Metanephros (tissue), 2 donors: Measurements from ENCODE around the gene MED12L. TPM values are rescaled to one million over a fixed set of nuclear protein-coding genes. Genes with fewer than 3 reads are reported as not detected.

Experiments used
- small RNA-seq: library from RNA; depleted of rRNA; stranded (forward); fragments of <200 nt; gene quantifications from one replicate; pipeline ENCODE3, GENCODE V24; 2014; ENCODE audit warnings: low replicate concordance
- total RNA-seq: library from RNA; depleted of rRNA; stranded (reverse); fragments of >200 nt; gene quantifications from one replicate; pipeline ENCODE4 v1.2.3, GENCODE V29; 2014

MED12L gene, protein sequence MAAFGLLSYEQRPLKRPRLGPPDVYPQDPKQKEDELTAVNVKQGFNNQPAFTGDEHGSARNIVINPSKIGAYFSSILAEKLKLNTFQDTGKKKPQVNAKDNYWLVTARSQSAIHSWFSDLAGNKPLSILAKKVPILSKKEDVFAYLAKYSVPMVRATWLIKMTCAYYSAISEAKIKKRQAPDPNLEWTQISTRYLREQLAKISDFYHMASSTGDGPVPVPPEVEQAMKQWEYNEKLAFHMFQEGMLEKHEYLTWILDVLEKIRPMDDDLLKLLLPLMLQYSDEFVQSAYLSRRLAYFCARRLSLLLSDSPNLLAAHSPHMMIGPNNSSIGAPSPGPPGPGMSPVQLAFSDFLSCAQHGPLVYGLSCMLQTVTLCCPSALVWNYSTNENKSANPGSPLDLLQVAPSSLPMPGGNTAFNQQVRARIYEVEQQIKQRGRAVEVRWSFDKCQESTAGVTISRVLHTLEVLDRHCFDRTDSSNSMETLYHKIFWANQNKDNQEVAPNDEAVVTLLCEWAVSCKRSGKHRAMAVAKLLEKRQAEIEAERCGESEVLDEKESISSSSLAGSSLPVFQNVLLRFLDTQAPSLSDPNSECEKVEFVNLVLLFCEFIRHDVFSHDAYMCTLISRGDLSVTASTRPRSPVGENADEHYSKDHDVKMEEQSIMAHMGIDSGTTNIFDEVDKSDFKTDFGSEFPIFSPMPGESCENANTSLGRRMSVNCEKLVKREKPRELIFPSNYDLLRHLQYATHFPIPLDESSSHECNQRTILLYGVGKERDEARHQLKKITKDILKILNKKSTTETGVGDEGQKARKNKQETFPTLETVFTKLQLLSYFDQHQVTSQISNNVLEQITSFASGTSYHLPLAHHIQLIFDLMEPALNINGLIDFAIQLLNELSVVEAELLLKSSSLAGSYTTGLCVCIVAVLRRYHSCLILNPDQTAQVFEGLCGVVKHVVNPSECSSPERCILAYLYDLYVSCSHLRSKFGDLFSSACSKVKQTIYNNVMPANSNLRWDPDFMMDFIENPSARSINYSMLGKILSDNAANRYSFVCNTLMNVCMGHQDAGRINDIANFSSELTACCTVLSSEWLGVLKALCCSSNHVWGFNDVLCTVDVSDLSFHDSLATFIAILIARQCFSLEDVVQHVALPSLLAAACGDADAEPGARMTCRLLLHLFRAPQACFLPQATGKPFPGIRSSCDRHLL (N-terminal part only)
- total RNA-seq: 5.9 TPM

DNA sequence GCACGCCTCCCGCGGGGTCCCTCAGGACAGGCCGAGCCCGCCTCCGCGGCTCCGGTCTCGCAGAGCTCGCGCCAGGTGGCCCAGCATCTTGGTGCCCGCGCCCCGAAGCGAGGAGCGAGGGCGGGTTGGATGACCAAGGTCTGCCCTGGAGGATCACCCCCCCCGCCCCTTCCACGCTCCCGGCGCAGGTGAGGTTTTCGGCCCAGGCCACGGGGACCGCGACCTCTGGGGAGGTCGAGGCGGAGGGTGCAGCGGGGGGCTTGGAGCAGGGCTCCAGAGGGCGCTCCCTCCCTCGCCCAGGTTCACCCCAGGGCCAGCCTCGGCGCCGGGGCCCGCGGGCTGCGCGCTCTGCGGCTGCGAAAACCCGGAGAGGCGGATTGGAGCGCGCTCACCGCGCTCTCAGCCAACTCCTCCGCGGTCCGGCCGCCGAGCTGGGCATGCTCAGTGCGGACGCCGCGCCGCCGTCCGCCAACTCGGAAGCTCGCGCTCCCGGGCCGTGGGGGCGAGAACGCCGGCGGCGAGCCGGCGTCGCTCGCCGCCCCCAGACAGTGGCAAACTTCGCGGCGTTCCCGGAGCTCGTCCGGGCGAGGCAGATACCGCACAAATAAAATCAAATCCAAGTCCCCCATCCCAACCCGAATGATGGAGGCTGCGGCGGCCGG, at the start of gene MED12L:
Gene MED12L, plus strand, starts transcription at position 438 of the 662 bp plus-strand sequence. CDS start 1,263 bp downstream, outside the sequence.

DNA sequence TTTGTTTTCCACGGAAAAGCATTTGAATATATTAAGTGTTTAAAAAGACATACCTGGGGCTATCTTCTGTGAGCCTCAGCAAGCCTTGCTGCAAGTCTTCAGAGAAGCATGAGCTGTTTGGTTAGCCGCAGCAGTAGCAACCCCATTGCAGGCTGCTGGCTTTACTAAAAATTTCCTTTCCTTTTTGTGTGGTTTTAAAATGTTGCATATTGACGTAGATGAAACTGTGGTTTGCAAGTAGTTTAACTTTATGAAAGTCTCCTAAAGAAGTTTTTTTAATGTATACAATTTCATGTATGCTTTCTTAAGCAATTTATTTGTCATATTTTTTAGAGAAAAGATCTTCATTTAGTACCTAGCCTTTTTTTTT, 117.6 kb downstream of the MED12L start, which contains the start of gene GPR171:
Gene GPR171, minus strand, starts transcription at position 166 of the 370 bp plus-strand sequence. CDS start 3,830 bp downstream, outside the sequence.

DNA sequence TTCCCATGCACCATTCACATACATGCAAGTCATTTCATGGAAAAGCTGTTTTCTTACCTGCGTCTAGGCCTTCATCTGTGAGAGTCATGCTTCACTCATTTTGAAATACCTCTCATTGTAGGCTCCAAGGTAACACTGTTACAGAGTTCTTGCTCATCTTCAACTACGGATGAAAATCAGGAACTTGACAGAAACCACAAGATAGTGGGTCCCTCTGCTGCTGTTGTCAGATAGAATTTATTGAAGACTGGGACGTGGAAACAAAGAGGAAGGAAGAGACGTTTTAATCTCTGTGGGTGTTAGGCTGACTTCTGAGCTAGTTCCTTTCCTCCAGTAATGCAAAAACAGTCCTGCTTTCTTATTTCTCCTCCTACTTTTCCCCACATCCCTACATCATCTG, 192.8 kb downstream of the MED12L start, which contains the start of gene P2RY14:
Gene P2RY14, minus strand, starts transcription at position 313 of the 400 bp plus-strand sequence. CDS start 64,226 bp downstream, outside the sequence.

DNA sequence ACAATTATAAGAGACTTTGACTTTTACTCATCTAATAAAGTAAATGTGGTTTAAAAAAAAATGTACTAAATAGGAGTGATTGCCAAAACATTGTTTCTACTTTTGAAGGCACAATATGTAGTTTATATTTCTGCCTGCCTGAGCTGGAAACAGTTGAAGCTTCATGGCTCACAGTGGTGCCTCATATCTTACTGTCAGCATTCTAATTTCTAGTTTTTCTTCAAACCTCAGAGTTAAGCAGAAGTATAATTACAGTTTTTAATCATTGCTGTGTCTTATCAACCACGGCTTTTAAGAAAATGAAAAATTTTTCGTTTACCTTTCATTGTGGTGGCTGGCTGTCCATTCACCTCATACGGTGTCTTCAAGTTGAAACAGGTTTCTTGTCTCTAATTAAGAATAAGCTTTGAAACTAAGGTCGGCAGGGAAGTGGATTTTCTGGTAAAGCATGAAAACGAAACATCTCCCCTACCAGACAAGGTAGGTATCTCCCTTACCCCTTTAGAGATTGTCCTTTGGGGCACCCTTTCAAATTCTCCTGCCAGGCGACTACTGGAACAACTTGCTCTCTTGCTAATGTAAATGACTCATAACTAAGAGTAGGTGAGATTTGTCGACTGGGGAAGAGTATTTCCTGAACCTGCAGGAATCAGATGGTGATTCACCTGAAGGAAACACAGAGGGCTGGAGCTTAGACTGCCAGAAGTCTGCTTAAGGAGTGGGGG, 231.0 kb downstream of the MED12L start, which contains the start of gene GPR87:
Gene GPR87, minus strand, starts transcription at position 554 of the 725 bp plus-strand sequence. CDS start 16,720 bp downstream, outside the sequence.

DNA sequence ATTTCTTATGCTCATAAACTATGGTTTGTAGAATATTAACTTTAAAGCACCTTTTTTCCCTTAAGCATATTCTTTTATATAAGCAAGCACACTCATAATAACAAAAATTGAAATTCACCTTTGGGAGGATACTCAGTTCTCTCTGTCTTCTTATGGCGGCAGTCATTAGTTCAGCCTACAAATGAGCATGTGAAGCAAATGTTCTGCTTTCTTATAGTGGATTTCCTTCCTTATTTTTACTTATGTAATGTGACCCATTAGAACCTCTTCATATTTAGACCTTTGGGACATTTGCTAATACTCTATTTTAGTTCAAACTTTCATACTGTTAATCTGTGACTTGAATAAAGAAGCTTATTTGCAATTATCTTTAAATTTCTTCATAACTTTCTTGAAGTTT, 243.9 kb downstream of the MED12L start, which contains the start of gene P2RY13:
Gene P2RY13, minus strand, starts transcription at position 187 of the 400 bp plus-strand sequence. Its CDS starts 21 bp downstream, at position 166.

DNA sequence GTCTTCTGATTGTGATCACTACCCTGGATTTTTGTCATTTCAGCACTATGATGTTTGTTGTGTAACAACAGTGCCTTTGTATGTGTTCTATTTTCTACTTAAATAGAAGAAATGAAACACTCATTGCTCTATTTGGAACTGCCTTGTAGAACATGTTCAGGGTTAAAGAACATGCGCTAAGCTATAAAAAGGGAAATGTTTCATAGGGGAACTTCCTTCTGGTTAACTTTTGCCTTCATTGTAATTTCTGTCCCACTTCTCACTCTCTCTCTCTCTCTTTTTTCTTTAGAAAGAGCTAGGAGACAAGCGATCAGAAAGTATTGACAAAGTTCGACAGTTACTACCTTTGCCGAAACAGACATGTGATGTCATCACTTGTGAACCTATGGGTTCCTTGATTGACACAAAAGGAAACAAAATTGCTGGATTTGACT, 299.3 kb downstream of the MED12L start, which contains the start of gene P2RY12:
Gene P2RY12, minus strand, starts transcription at position 13 of the 434 bp plus-strand sequence. CDS start 45,908 bp downstream, outside the sequence.

DNA sequence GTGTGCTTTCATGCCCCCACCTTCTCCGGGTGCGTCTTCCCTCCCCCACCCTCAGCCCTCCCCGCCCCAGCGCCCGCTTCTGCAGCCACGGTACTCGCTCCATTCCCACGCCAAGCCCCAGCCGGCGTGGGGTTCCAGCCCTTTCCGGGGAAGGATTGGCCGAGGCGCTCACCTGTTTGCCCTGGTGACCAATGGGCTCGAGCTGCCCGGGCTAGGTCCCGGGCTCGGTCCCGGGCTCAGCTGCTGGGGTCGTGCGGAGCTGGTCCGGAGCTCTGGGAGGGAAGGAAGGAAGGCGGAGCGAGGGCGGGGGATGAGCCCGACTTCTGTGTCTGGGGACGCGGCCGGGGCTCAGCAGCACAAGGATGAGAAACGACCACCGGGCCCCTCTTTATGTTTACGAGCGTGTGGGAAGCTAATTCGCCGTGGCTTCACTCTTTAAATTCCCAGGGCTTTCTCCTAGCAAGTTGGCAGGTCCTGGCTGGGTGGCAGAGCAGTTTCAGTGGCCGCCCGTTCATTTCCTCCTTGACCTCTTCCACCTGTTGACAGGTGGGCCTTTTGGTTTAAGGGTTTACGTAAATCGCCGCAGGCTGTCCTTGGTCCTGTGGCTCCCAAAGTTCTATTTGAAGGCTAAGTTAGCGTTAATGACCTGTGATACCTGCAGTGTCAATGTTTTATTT, 375.4 kb downstream of the MED12L start, which contains the start of gene IGSF10:
Gene IGSF10, minus strand, starts transcription at position 288 of the 677 bp plus-strand sequence. CDS start 2,352 bp downstream, outside the sequence.

Small RNA genes within 50 kb of the gene (small RNA-seq; reads per million reads assigned to genes)
- gene RNA5SP145: not detected

Other genes with a start within 250 kb of the MED12L start
- not detected for gene MINDY4B, start 180.2 kb upstream of the MED12L start, total RNA-seq
- gene CLRN1, start 112.9 kb upstream of the MED12L start, total RNA-seq: not detected
- 13.7 TPM for gene GPR171, start 117.6 kb downstream of the MED12L start, total RNA-seq
- gene P2RY14, start 192.9 kb downstream of the MED12L start, total RNA-seq: 1.1 TPM
- gene GPR87, start 231.2 kb downstream of the MED12L start, total RNA-seq: 0.12 TPM
- gene P2RY13, start 243.9 kb downstream of the MED12L start, total RNA-seq: 1.2 TPM